SU-DHL-6 (cell line): ENCODE measurements around the gene CUZD1.

Experiments used
- H2AFZ ChIP-seq: fragments of 200-600 bp; sonication (generic); 2 replicates; pipeline ENCODE4 v1.6.1; 2014; ENCODE audit warnings: low read depth, mild to moderate bottlenecking, moderate library complexity, mixed read lengths, antibody characterized with exemption, low read length; ENCODE audit not compliant: severe bottlenecking
- H3F3A ChIP-seq: fragments of 200-600 bp; shearing (Covaris generic); 2 replicates; pipeline ENCODE4 v1.6.0; 2016; ENCODE audit warnings: antibody characterized with exemption, mild to moderate bottlenecking; ENCODE audit not compliant: insufficient read depth
- H3K27ac ChIP-seq: fragments of 200-600 bp; sonication (generic); 2 replicates; pipeline ENCODE4 v1.5.1; 2016; ENCODE audit warnings: low read depth, mild to moderate bottlenecking, low read length, moderate library complexity, mixed read lengths
- H3K27me3 ChIP-seq: fragments of 200-600 bp; sonication (generic), shearing (Covaris generic); 2 replicates; pipeline ENCODE4 v1.6.0; 2014; ENCODE audit warnings: mild to moderate bottlenecking, low read length
- H3K36me3 ChIP-seq: fragments of 200-600 bp; sonication (generic); 2 replicates; pipeline ENCODE4 v1.6.1; 2014; ENCODE audit warnings: mild to moderate bottlenecking, low read length, mixed read lengths
- H3K4me2 ChIP-seq: fragments of 300-600, 200-600 bp; shearing (Covaris generic), sonication (generic); 2 replicates; pipeline ENCODE4 v1.6.0; 2014; ENCODE audit warnings: low read length, low read depth, mild to moderate bottlenecking; ENCODE audit not compliant: poor library complexity, severe bottlenecking
- H3K4me3 ChIP-seq: fragments of 200-600 bp; sonication (generic); 2 replicates; pipeline ENCODE4 v1.5.1; 2014; ENCODE audit warnings: antibody characterized with exemption, low read length, mild to moderate bottlenecking, mixed read lengths; ENCODE audit not compliant: insufficient read depth, poor library complexity, severe bottlenecking
- H3K79me2 ChIP-seq: fragments of 200-600 bp; sonication (generic); 2 replicates; pipeline ENCODE4 v1.6.1; 2014; ENCODE audit warnings: mild to moderate bottlenecking, low read length, moderate library complexity; ENCODE audit not compliant: insufficient read depth
- H3K9ac ChIP-seq: fragments of 200-600 bp; sonication (generic); 2 replicates; pipeline ENCODE4 v1.7.0; 2014; ENCODE audit warnings: mild to moderate bottlenecking, low read length
- H3K9me2 ChIP-seq: fragments of 200-600 bp; sonication (generic); replicated peaks from 2 replicates; pipeline ENCODE4 v1.6.1; 2014; ENCODE audit warnings: low read length; ENCODE audit not compliant: insufficient read depth
- H3K9me3 ChIP-seq: fragments of 200-600 bp; sonication (generic); 2 replicates; pipeline ENCODE4 v1.6.1; 2014; ENCODE audit warnings: low read length, mixed read lengths; ENCODE audit not compliant: insufficient read depth
- H4K20me1 ChIP-seq: fragments of 200-600 bp; sonication (generic); 2 replicates; pipeline ENCODE4 v1.6.1; 2014; ENCODE audit warnings: low read depth, mild to moderate bottlenecking, antibody characterized with exemption, low read length, moderate library complexity, mixed read lengths
- CTCF ChIP-seq: fragments of 200-600 bp; sonication (generic); IDR thresholded peaks from one replicate; pipeline ENCODE4 v1.5.1; 2017; ENCODE audit warnings: antibody characterized with exemption, mild to moderate bottlenecking, low read length, moderate library complexity; ENCODE audit not compliant: insufficient read depth, poor library complexity, severe bottlenecking
- EZH2phosphoT487 ChIP-seq: fragments of 200-600 bp; sonication (generic), shearing (Covaris generic); conservative IDR thresholded peaks from 2 replicates; pipeline ENCODE4 v1.6.1; 2018; ENCODE audit warnings: mild to moderate bottlenecking, antibody characterized with exemption, low read length, moderate library complexity, mixed read lengths

Gene CUZD1

GRCh38 chr10:122827302-122827701, 18.4 kb downstream of the CUZD1 start:
- H3F3A ChIP-seq: no peaks in the 10 kb centered on the region
- no peaks in the 10 kb centered on the region for H3K79me2 ChIP-seq
- no peaks in the 10 kb centered on the region for H3K9me3 ChIP-seq
- TF ChIP-seq CTCF (no peak), EZH2phosphoT487 (no peak)
- H4K20me1 ChIP-seq: no peaks in the 10 kb centered on the region
- H3K9me2 ChIP-seq: no peaks in the 10 kb centered on the region
- H3K27me3 ChIP-seq: no peaks in the 10 kb centered on the region
- no peak overlapping the region for H3K4me3 ChIP-seq
- no peak overlapping the region for H3K9ac ChIP-seq
- no peak overlapping the region for H2AFZ ChIP-seq
- no peak overlapping the region for H3K27ac ChIP-seq
- peaks cover 15% of the 10 kb centered on the region for H3K36me3 ChIP-seq
- H3K4me2 ChIP-seq: no peak overlapping the region

GRCh38 chr10:122822973-122823690, 22.5 kb downstream of the CUZD1 start:
- no peaks in the 10 kb centered on the region for H3K27me3 ChIP-seq
- H3K36me3 ChIP-seq: no peaks in the 10 kb centered on the region
- no peaks in the 10 kb centered on the region for H4K20me1 ChIP-seq

GRCh38 chr10:122821808-122822207, 23.8 kb downstream of the CUZD1 start:
- Histone ChIP-seq H2AFZ (no peak overlapping the region), H3K27ac (no peak overlapping the region), H3K27me3 (no peaks in the 10 kb centered on the region), H3K79me2 (no peaks in the 10 kb centered on the region), H3F3A (no peaks in the 10 kb centered on the region), H3K4me2 (no peak overlapping the region), H3K9me3 (no peaks in the 10 kb centered on the region), H3K4me3 (no peak overlapping the region), H3K9ac (no peak overlapping the region), H3K9me2 (no peaks in the 10 kb centered on the region), H3K36me3 (no peaks in the 10 kb centered on the region), H4K20me1 (no peaks in the 10 kb centered on the region)
- TF ChIP-seq EZH2phosphoT487 (no peak), CTCF (no peak)

More at GRCh38 chr10:122822973-122823690, 22.5 kb downstream of the CUZD1 start:
- Histone ChIP-seq H3K27ac (no peak overlapping the region), H2AFZ (no peak overlapping the region), H3K9me2 (no peaks in the 10 kb centered on the region), H3K9ac (no peak overlapping the region), H3K9me3 (no peaks in the 10 kb centered on the region), H3K4me3 (no peak overlapping the region), H3K79me2 (no peaks in the 10 kb centered on the region), H3F3A (no peaks in the 10 kb centered on the region), H3K4me2 (no peak overlapping the region)
- no peak for TF ChIP-seq EZH2phosphoT487
- no peak for TF ChIP-seq CTCF
